T-helper 2 cell treated with Interferon-gamma antibody and Interleukin-4, amounts not matched to agents 5 μg/mL and 100 μg/mL, for 36 hours (primary cell): ENCODE data around the gene PAM16.

Source experiments
- DNase-seq: peaks from one replicate; pipeline ENCODE4 v3.0.0; 2021; ENCODE audit warnings: low spot score
- H3K27ac Mint-ChIP-seq: one replicate; pipeline ENCODE4 v1.8.0; 2021; ENCODE audit warnings: mild to moderate bottlenecking, mixed read lengths
- H3K27me3 Mint-ChIP-seq: one replicate; pipeline ENCODE4 v1.8.0; 2021; ENCODE audit warnings: low read depth, mixed read lengths
- H3K36me3 Mint-ChIP-seq: one replicate; pipeline ENCODE4 v1.8.0; 2021; ENCODE audit warnings: low read depth, mixed read lengths
- H3K4me1 Mint-ChIP-seq: one replicate; pipeline ENCODE4 v1.8.0; 2021; ENCODE audit warnings: low read depth, mixed read lengths
- H3K4me3 Mint-ChIP-seq: one replicate; pipeline ENCODE4 v1.8.0; 2022; ENCODE audit warnings: mild to moderate bottlenecking, moderate library complexity, mixed read lengths
- H3K9me3 Mint-ChIP-seq: one replicate; pipeline ENCODE4 v1.8.0; 2021; ENCODE audit warnings: mixed read lengths

PAM16 gene

DNA sequence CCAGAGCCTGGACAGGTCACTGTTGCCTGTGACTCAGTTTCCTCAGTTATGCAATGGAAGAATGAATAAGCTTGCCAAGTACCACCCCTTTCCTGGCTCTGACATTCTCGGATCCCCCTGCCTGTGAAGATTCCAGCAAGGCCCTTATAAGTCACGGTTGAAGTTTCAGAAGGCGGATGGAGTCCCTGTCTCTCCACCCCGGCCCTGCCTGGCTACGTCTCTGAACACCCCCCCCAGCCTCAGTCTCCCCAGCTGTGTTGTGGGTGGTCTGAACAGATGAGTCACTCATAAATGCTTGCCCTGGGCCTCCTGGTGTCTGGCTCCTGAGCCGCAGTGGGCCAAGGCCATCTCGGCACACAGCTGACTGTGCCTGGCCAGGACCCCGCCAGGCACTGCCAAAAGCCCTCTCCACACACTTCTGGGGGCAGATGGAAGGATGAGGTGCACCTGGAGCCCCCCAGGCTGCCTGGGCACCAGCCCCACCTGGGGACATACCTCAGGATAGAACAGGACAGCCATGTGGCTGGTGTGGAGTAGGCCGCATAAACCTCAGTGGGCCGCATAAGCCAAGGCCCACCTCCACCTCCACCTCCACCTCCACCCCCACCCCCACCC is 35.9 kb upstream of the PAM16 start:
- H3K9me3 Mint-ChIP-seq: no peaks in the 10 kb centered on the region
- H3K36me3 Mint-ChIP-seq: peaks cover 12% of the 10 kb centered on the region
- DNase-seq: no peak
- H3K27me3 Mint-ChIP-seq: no peaks in the 10 kb centered on the region
- H3K4me1 Mint-ChIP-seq: no peaks in the 10 kb centered on the region
- H3K4me3 Mint-ChIP-seq: no peak overlapping the region
- no peak overlapping the region for H3K27ac Mint-ChIP-seq

DNA sequence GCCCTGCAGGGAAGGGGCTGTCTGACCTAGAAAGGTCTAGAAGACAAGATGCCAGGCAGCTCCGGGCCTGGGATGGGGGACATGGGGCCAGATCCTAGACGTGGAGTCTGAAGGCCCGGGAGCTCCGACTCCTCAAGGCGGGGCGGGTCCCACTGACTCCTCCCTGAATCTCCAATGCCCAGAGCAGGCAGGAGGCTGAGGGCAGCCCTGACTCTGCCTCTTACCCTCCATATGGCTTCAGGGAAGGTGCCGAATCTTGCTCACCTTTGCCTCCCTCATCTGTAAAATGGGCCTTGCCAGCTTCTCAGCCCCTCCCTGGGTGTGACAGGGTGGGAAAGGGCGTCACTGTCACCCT is 35.3 kb upstream of the PAM16 start:
- H3K36me3 Mint-ChIP-seq: peaks cover 15% of the 10 kb centered on the region

DNA sequence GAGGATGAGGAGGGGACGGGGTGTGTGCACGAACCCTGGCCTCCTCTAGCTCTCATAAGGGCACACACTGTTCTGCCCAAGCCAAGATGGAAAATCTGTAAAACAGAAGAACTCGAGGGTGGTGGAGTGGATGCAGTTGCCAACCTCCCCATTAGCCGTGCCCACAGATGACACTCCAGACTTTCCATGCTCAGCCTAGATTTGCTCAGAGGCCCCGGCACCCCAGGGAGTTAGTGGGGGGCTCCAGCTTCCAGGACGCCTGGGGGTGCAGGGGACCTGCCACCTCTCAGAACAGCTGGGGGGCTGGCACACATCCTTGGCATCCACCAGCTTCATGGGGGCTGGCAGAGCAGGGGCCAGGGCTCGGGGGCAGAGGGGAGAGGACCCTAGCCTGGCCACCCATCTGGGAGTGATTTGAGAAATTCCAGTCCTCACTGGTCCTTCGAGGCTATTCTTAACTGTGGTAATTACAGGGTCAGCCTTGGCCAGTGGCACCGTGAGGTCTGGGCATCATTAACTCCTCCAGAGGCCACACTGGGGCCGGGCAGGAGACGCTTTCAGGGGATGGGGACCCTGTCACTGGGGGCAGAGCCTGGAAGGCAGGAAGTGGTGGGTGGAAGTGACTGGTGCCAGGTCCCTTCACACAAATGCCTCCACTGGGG is 34.8 kb upstream of the PAM16 start:
- Mint-ChIP-seq H3K36me3 (peaks cover 15% of the 10 kb centered on the region), H3K4me1 (no peaks in the 10 kb centered on the region)

More for the DNA sequence above, 35.3 kb upstream of the PAM16 start:
- Mint-ChIP-seq H3K27me3 (no peaks in the 10 kb centered on the region), H3K9me3 (no peaks in the 10 kb centered on the region), H3K4me3 (no peak overlapping the region), H3K4me1 (no peaks in the 10 kb centered on the region), H3K27ac (no peak overlapping the region)
- no peak for DNase-seq

DNA sequence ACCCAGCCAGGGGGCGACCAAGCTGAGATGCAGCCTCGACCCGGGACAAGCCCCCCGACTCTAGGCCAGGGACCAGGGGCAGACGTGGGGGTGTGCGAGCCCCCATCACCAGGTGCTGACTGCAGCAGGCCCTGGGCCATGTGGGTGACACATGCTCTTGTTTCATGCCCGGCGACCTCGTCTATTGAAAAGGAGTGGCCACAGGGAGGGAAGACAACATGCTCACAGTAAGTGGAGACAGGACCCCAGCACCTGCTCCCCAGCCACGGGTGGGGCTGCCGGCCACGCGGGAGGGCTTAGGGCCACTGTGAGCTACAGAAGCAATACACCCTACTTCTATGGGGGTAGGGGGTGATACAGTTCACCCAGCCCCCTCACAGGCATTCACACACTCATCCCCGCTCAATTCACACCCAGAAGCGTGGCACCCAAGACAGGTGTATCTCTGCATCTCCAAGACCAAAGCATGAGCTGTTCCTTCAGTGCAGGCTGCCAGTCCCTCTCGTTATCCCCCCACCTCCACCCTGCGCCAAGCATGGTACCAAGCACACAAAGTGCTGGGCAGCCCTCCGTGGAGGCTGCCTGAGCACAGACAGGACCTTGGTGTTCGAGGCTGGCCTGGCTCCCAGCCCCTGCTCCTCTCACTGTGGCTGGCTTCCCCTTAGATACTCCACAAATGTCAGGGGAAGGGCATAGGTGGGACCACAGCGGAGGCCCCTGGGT is 34.1 kb upstream of the PAM16 start:
- Mint-ChIP-seq H3K9me3 (no peaks in the 10 kb centered on the region), H3K4me1 (no peaks in the 10 kb centered on the region), H3K27ac (no peak overlapping the region), H3K27me3 (no peaks in the 10 kb centered on the region), H3K36me3 (peaks cover 17% of the 10 kb centered on the region), H3K4me3 (no peak overlapping the region)
- DNase-seq: no peak

More for the DNA sequence above, 34.8 kb upstream of the PAM16 start:
- H3K4me3 Mint-ChIP-seq: no peak overlapping the region
- no peak overlapping the region for H3K27ac Mint-ChIP-seq
- H3K27me3 Mint-ChIP-seq: no peaks in the 10 kb centered on the region
- H3K9me3 Mint-ChIP-seq: no peaks in the 10 kb centered on the region
- no peak for DNase-seq

DNA sequence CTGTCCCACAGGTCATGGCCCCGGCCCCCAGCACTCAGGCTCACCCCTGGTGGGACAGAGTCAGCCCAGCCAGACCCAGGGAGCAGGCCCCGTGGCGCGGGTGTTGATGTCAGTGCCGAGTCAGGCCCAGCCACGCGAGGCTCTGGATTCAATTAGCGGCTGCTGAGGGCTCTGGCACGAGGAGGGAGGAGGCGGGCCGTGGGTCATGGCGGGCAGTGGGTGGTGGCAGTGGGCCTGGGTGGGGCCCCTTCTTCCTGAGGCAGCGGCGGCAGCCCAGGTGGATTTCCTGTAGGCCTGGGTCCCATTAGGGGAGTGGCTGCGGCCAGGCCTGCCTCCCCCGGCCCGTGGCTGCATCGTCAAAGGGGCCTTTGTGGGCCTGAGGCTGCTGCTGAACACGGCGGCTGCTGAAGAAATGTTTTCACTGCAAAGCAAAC is 33.4 kb upstream of the PAM16 start:
- Mint-ChIP-seq H3K27ac (no peak overlapping the region), H3K9me3 (no peaks in the 10 kb centered on the region), H3K27me3 (no peaks in the 10 kb centered on the region), H3K36me3 (peaks cover 13% of the 10 kb centered on the region), H3K4me1 (no peaks in the 10 kb centered on the region), H3K4me3 (no peak overlapping the region)
- no peak for DNase-seq

DNA sequence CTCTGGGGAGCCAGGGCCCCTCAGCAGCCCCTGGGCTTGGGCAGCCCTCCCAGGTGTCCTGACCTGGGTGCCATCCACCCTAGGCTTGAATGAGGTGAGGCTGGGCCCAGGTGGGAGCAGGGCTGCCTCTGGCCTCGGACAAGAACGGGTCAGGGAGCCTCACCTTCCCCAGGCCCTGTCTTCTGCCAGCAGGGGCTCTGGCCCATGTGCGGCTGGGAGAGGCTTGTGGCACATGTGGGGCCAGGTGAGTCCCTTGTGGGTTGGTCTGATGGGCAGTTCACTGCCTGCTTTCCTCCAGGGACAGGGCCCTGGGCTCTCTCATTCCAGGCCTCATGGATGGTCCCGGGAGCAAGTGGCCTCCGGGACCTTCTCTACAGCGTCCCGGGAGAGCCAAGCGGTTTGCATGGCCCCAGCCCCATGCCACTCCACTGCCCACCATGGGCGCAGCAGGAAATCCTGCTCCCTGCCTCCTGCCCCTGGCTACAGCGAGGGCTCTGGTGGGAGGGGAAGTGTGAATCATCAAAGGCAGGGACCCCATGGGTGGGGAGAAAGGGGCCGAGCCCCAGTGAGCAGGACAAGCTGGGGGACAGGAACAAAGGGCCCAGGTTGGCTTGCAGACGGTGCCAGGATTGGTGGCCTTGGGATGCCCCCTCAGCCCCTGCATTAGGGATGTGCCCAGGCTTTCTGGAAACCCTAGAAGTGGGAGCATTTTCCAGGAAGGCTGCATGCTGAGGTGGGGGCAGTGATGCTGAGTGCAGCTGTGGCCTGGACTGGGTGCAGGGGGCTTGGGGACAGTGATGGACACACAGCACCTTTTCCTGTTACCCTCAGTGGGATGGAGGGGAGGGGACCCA is 32.7 kb upstream of the PAM16 start:
- no peak for DNase-seq
- Mint-ChIP-seq H3K9me3 (no peaks in the 10 kb centered on the region), H3K36me3 (peaks cover 13% of the 10 kb centered on the region), H3K4me1 (no peaks in the 10 kb centered on the region), H3K27me3 (no peaks in the 10 kb centered on the region), H3K27ac (no peak overlapping the region), H3K4me3 (no peak overlapping the region)

DNA sequence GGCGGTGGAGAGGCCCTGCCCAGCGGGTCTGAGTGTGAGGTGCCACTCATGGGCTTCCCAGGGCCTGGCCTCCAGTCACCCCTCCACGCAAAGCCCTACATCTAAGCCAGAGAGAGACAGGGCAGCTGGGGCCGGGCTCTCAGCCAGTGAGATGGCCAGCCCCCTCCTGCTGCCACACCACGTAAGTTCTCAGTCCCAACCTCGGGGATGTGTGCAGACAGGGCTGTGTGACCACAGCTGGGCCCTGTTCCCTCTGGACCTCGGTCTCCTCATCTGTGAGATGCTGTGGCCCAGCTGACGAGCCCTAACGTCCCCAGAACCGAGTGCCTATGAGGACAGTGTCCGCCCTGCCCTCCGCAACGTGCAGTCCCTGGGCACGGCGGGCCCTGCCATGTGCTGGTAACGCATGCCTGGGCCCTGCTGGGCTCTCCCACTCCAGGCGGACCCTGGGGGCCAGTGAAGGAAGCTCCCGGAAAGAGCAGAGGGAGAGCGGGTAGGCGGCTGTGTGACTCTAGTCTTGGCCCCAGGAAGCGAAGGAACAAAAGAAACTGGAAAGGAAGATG is 31.8 kb upstream of the PAM16 start:
- no peak for DNase-seq
- H3K27me3 Mint-ChIP-seq: no peaks in the 10 kb centered on the region
- no peak overlapping the region for H3K27ac Mint-ChIP-seq
- H3K9me3 Mint-ChIP-seq: no peaks in the 10 kb centered on the region
- no peak overlapping the region for H3K4me3 Mint-ChIP-seq
- no peaks in the 10 kb centered on the region for H3K4me1 Mint-ChIP-seq
- H3K36me3 Mint-ChIP-seq: peaks cover 15% of the 10 kb centered on the region

DNA sequence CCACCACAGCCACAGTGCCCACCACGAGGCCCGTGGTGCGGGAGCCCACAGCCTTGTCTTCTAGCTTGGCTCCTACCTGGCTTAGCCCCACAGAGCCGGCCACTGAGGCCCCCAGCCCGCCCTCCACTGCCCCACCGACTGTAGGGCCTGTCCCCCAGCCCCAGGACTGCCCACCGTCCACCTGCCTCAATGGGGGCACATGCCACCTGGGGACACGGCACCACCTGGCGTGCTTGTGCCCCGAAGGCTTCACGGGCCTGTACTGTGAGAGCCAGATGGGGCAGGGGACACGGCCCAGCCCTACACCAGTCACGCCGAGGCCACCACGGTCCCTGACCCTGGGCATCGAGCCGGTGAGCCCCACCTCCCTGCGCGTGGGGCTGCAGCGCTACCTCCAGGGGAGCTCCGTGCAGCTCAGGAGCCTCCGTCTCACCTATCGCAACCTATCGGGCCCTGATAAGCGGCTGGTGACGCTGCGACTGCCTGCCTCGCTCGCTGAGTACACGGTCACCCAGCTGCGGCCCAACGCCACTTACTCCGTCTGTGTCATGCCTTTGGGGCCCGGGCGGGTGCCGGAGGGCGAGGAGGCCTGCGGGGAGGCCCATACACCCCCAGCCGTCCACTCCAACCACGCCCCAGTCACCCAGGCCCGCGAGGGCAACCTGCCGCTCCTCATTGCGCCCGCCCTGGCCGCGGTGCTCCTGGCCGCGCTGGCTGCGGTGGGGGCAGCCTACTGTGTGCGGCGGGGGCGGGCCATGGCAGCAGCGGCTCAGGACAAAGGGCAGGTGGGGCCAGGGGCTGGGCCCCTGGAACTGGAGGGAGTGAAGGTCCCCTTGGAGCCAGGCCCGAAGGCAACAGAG is 31.0 kb upstream of the PAM16 start:
- no peak for DNase-seq
- H3K27me3 Mint-ChIP-seq: no peaks in the 10 kb centered on the region
- H3K27ac Mint-ChIP-seq: no peak overlapping the region
- H3K4me1 Mint-ChIP-seq: no peaks in the 10 kb centered on the region
- no peak overlapping the region for H3K4me3 Mint-ChIP-seq
- H3K36me3 Mint-ChIP-seq: peaks cover 16% of the 10 kb centered on the region
- H3K9me3 Mint-ChIP-seq: no peaks in the 10 kb centered on the region

DNA sequence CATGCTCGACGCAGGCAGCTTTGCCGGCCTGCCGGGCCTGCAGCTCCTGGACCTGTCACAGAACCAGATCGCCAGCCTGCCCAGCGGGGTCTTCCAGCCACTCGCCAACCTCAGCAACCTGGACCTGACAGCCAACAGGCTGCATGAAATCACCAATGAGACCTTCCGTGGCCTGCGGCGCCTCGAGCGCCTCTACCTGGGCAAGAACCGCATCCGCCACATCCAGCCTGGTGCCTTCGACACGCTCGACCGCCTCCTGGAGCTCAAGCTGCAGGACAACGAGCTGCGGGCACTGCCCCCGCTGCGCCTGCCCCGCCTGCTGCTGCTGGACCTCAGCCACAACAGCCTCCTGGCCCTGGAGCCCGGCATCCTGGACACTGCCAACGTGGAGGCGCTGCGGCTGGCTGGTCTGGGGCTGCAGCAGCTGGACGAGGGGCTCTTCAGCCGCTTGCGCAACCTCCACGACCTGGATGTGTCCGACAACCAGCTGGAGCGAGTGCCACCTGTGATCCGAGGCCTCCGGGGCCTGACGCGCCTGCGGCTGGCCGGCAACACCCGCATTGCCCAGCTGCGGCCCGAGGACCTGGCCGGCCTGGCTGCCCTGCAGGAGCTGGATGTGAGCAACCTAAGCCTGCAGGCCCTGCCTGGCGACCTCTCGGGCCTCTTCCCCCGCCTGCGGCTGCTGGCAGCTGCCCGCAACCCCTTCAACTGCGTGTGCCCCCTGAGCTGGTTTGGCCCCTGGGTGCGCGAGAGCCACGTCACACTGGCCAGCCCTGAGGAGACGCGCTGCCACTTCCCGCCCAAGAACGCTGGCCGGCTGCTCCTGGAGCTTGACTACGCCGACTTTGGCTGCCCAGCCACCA is 30.2 kb upstream of the PAM16 start:
- Mint-ChIP-seq H3K4me1 (no peaks in the 10 kb centered on the region), H3K4me3 (no peak overlapping the region), H3K27me3 (no peaks in the 10 kb centered on the region), H3K36me3 (peaks cover 19% of the 10 kb centered on the region), H3K27ac (no peak overlapping the region), H3K9me3 (no peaks in the 10 kb centered on the region)
- no peak for DNase-seq

DNA sequence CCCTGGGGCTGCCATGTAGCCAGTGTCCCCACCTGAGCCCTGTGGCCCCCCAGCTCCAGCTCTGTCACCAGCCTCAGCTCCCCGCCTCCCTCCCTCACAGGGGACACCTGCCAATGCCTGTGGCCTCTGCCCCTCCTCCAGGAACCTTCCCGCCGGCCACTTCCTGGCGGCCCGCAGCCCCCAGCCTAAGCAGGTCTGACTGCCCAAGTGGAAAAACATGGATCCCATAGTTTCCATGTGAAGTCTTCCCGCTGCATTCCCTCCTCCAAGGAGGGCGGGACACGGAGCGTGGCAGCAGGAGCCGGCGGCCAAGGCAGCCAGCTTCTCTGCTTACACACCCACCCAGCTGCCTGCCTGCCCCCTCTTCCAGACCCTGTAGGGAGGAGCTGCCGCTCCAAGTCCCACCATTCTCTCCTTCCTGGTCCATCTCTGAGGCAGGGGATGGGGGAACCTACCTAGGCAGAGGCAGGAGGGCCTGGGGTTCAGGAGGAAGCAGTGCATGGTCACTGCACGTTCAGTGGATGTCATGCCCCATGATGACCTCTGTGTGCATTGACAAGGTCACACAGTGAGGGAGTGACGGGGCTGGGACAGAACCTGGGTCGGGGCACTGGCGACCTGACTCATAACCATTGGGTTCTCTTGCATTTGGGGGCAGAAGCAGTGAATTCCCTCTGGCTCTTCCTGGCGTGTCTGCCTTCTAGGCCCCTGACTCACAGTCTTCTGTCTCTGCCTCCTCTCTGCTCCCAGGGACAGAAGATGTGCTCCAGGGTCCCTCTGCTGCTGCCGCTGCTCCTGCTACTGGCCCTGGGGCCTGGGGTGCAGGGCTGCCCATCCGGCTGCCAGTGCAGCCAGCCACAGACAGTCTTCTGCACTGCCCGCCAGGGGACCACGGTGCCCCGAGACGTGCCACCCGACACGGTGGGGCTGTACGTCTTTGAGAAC is 29.3 kb upstream of the PAM16 start:
- no peak overlapping the region for H3K4me3 Mint-ChIP-seq
- DNase-seq: no peak
- H3K4me1 Mint-ChIP-seq: no peaks in the 10 kb centered on the region
- no peaks in the 10 kb centered on the region for H3K27me3 Mint-ChIP-seq
- H3K27ac Mint-ChIP-seq: no peak overlapping the region
- no peaks in the 10 kb centered on the region for H3K9me3 Mint-ChIP-seq
- peaks cover 18% of the 10 kb centered on the region for H3K36me3 Mint-ChIP-seq

DNA sequence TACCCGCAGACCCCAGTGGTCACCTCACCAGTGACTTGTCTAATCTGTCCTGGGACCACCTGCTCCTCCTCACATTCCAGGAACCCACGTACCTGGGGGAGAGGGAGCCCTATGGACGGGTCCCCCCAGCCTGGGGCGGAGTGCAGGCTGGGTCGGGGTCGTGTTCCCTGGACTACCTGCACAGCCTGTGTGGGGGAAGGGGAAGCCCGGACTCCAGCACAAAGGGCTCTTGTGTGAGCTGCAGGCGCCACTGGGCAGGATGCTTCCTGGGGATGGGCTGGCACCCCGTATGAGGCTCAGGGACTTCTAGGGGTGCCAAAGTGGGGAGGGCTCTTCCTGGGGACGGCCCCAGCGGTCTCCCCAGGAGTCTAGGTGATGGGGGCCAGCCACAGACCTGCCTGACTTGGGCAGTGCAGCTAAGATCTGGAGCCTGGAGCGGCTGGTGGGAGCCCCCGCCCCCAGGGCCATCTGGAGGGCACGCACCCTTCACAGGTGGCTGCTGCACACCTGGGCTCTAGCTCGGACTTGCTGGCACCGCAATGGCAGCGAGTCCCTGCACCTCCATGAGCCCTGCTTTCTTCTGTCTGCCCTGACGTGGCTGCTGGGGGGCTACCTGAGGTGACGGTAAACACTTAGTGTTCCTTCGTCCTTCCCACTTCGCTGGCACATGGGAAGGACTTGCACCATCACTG is 28.0 kb upstream of the PAM16 start:
- DNase-seq: no peak
- Mint-ChIP-seq H3K4me1 (no peaks in the 10 kb centered on the region), H3K9me3 (no peaks in the 10 kb centered on the region), H3K36me3 (peaks cover 16% of the 10 kb centered on the region), H3K4me3 (no peak overlapping the region), H3K27ac (no peak overlapping the region), H3K27me3 (no peaks in the 10 kb centered on the region)
